Measurements from ENCODE around the gene KCNIP4.

DNA sequence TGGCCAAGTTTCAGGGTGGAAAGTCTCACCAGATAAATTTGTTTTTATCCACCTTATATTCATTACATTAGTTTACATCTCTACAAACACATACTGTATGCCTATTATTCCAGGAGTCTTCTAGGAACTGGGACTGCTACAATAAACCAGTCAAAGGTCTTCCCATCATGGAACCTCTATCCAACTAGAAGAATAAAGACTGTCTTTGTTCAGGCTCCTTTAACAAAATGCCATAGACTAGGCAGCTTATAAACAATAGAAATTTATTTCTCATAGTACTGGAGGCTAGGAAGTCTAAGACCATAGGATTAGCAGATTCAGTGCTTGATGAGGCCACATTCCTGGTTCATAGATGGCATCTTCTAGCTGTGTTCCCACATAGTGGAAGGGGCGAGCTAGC, 1186.7 kb downstream of the KCNIP4 start:
- TF ChIP-seq ARNT (IDR thresholded peaks at IDR 0.05): no peak
- TF ChIP-seq HDGF (IDR thresholded peaks at IDR 0.05; ENCODE audit: borderline replicate concordance): no peak
- no peak for TF ChIP-seq FOXM1 (IDR thresholded peaks at IDR 0.05; ENCODE audit: borderline replicate concordance)
- TF ChIP-seq ZNF384 (IDR thresholded peaks at IDR 0.05): no peak
- TF ChIP-seq SUZ12 (IDR thresholded peaks at IDR 0.05): no peak
- no peak for TF ChIP-seq CTBP1 (IDR thresholded peaks at IDR 0.05; ENCODE audit: borderline replicate concordance)
- no peak for TF ChIP-seq TARDBP (IDR thresholded peaks at IDR 0.05)
- no peak for TF ChIP-seq SP1 (IDR thresholded peaks at IDR 0.05)

Measured in HEK293T (cell line).